ENCODE measurements around the gene GPR183.
A peak's percentile ranks its signal among the peaks of the same experiment; 100 is the strongest.

The GPR183 gene

GRCh38 chr13:99272481-99272880 lies 34.7 kb downstream of the GPR183 start:
- no peaks in the 10 kb centered on the region for H3K27me3 ChIP-seq (replicated peaks; ENCODE audit: control insufficient read depth, insufficient read depth, low read length)
- H3K36me3 ChIP-seq (ENCODE audit: control insufficient read depth, insufficient read depth, low read length): 0 out of 2 replicates have a peak, but pooled peaks cover 1% of the 10 kb centered on the region
- DNase-seq (ENCODE audit: extremely low read depth, insufficient read length): no peak
- H3K4me3 ChIP-seq (replicated peaks; ENCODE audit: low read depth, low read length): no peak overlapping the region
- no peak for TF ChIP-seq CTCF (IDR thresholded peaks at IDR 0.05; ENCODE audit: insufficient read depth, low read length, poor library complexity, severe bottlenecking)

GRCh38 chr13:99271249-99271648 lies 36.0 kb downstream of the GPR183 start:
- TF ChIP-seq CTCF (IDR thresholded peaks at IDR 0.05; ENCODE audit: insufficient read depth, low read length, poor library complexity, severe bottlenecking): no peak
- DNase-seq (ENCODE audit: extremely low read depth, insufficient read length): no peak
- Histone ChIP-seq H3K36me3 (ENCODE audit: control insufficient read depth, insufficient read depth, low read length) (0 out of 2 replicates have a peak, but pooled peaks cover 1% of the 10 kb centered on the region), H3K27me3 (replicated peaks; ENCODE audit: control insufficient read depth, insufficient read depth, low read length) (no peaks in the 10 kb centered on the region), H3K4me3 (replicated peaks; ENCODE audit: low read depth, low read length) (no peak overlapping the region)

- Histone ChIP-seq H3K4me3 (replicated peaks; ENCODE audit: low read depth, low read length) (no peak overlapping the region), H3K36me3 (ENCODE audit: control insufficient read depth, insufficient read depth, low read length) (0 out of 2 replicates have a peak, but pooled peaks cover 1% of the 10 kb centered on the region), H3K27me3 (replicated peaks; ENCODE audit: control insufficient read depth, insufficient read depth, low read length) (no peaks in the 10 kb centered on the region)
- no peak for TF ChIP-seq CTCF (IDR thresholded peaks at IDR 0.05; ENCODE audit: insufficient read depth, low read length, poor library complexity, severe bottlenecking)
- no peak for DNase-seq (ENCODE audit: extremely low read depth, insufficient read length)
These were observed 36.7 kb downstream of the GPR183 start for GRCh38 chr13:99270518-99270917.

GRCh38 chr13:99269627-99270241 lies 37.5 kb downstream of the GPR183 start:
- H3K27me3 ChIP-seq (replicated peaks; ENCODE audit: control insufficient read depth, insufficient read depth, low read length): no peaks in the 10 kb centered on the region
- peak; percentile 66 for TF ChIP-seq CTCF (IDR thresholded peaks at IDR 0.05; ENCODE audit: insufficient read depth, low read length, poor library complexity, severe bottlenecking)
- DNase-seq (ENCODE audit: extremely low read depth, insufficient read length): peak; percentile 52
- peaks cover 1% of the 10 kb centered on the region; the same call in 1 of the 2 replicates for H3K36me3 ChIP-seq (ENCODE audit: control insufficient read depth, insufficient read depth, low read length)
- no peak overlapping the region for H3K4me3 ChIP-seq (replicated peaks; ENCODE audit: low read depth, low read length)

GRCh38 chr13:99268822-99269221 lies 38.4 kb downstream of the GPR183 start:
- H3K36me3 ChIP-seq (ENCODE audit: control insufficient read depth, insufficient read depth, low read length): peaks cover 1% of the 10 kb centered on the region; the same call in 1 of the 2 replicates
- H3K4me3 ChIP-seq (replicated peaks; ENCODE audit: low read depth, low read length): no peak overlapping the region
- no peaks in the 10 kb centered on the region for H3K27me3 ChIP-seq (replicated peaks; ENCODE audit: control insufficient read depth, insufficient read depth, low read length)
- TF ChIP-seq CTCF (IDR thresholded peaks at IDR 0.05; ENCODE audit: insufficient read depth, low read length, poor library complexity, severe bottlenecking): no peak
- DNase-seq (ENCODE audit: extremely low read depth, insufficient read length): no peak
